GM12878 (cell line): ENCODE data around the gene BNC2. TPM values are rescaled to one million over a fixed set of nuclear protein-coding genes. Genes with fewer than 3 reads are reported as not detected.

Experiments used
- ATAC-seq: fragments of 200-7000 bp; cut with Tn5 transposase; 3 replicates; pipeline ENCODE4 v1.9.1; 2020; ENCODE audit warnings: mild to moderate bottlenecking, moderate library complexity
- BruUV-seq: library from RNA; stranded (reverse); fragments of 400-500 nt; replicated peaks from 2 replicates; lab custom pipeline; 2021; lab: Mats Ljungman, UMichigan
- CTCF ChIA-PET: fragments of 300-600 bp; sonication (Branson Sonifier 250); formaldehyde crosslinking; extraction: SDS; loops from one replicate; lab custom pipeline; 2021; ENCODE audit warnings: inconsistent platforms; lab: Yijun Ruan, JAX
- POLR2A ChIA-PET: fragments of 350-600 bp; formaldehyde crosslinking; extraction: SDS; loops from one replicate; lab custom pipeline; 2021; ENCODE audit warnings: inconsistent platforms; lab: Charles Lee
- RAD21 ChIA-PET: fragments of 300-600 bp; sonication (Branson Sonifier 250); formaldehyde crosslinking; loops from one replicate; lab custom pipeline; 2023; ENCODE audit warnings: antibody characterized with exemption; ENCODE audit not compliant: unreplicated experiment; lab: Charles Lee
- SMC1A ChIA-PET: fragments of 300-600 bp; sonication (Branson Sonifier 250); formaldehyde crosslinking; loops from one replicate; lab custom pipeline; 2023; ENCODE audit not compliant: unreplicated experiment, uncharacterized antibody; lab: Charles Lee
- DNase-seq: peaks from one replicate; pipeline ENCODE4 v3.0.0-alpha.2; 2011; ENCODE audit warnings: low read depth, low spot score
- FAIRE-seq: peaks from 3 replicates; lab custom pipeline; 2011; peaks lifted over from hg19 to GRCh38; lab: Jason Lieb, UNC
- H2AFZ ChIP-seq: 2 replicates; pipeline ENCODE4 v1.6.0; 2011; ENCODE audit warnings: low read depth, low read length, control low read depth; ENCODE audit not compliant: control insufficient read depth
- H3K27ac ChIP-seq: 2 replicates; pipeline ENCODE4 v1.5.1; 2011; ENCODE audit warnings: control low read depth; ENCODE audit not compliant: control insufficient read depth, insufficient read depth
- H3K27me3 ChIP-seq, 2 experiments: replicated peaks in 1 of 2; 2 replicates each; pipeline versions ENCODE4 v1.6.0 to v1.6.1; 2011; ENCODE audit warnings: low read length in 1 of 2; ENCODE audit not compliant: control insufficient read depth in 2 of 2, insufficient read depth in 2 of 2
- H3K36me3 ChIP-seq, 2 experiments: 2 replicates each; pipeline ENCODE4 v1.5.1; 2011; ENCODE audit warnings: low read length in 1 of 2; ENCODE audit not compliant: control insufficient read depth in 2 of 2, insufficient read depth in 2 of 2
- H3K4me1 ChIP-seq: 2 replicates; pipeline ENCODE4 v1.6.1; 2011; ENCODE audit warnings: mild to moderate bottlenecking, low read length, moderate library complexity, mixed read lengths; ENCODE audit not compliant: control insufficient read depth, insufficient read depth
- H3K4me2 ChIP-seq: 2 replicates; pipeline ENCODE4 v1.6.0; 2011; ENCODE audit warnings: control low read depth; ENCODE audit not compliant: control insufficient read depth, insufficient read depth
- H3K4me3 ChIP-seq: fragments of 200-600 bp; sonication (generic); 2 replicates; pipeline ENCODE4 v1.5.1; 2016
- H3K79me2 ChIP-seq: 2 replicates; pipeline ENCODE4 v1.6.0; 2011; ENCODE audit warnings: low read length; ENCODE audit not compliant: control insufficient read depth, insufficient read depth
- H3K9ac ChIP-seq: 2 replicates; pipeline ENCODE4 v1.8.0; 2011; ENCODE audit warnings: low read length, control low read depth, mixed read lengths; ENCODE audit not compliant: control insufficient read depth, insufficient read depth
- H3K9me3 ChIP-seq: replicated peaks from 3 replicates; pipeline ENCODE4 v1.5.1; 2011; ENCODE audit warnings: mild to moderate bottlenecking, low read length; ENCODE audit not compliant: control insufficient read depth, insufficient read depth
- H4K20me1 ChIP-seq: 2 replicates; pipeline ENCODE4 v1.6.0; 2011; ENCODE audit not compliant: control insufficient read depth, insufficient read depth
- BCL3 ChIP-seq: IDR thresholded peaks from 2 replicates; pipeline ENCODE4 v1.6.1; 2011; ENCODE audit warnings: borderline replicate concordance, low read depth, mild to moderate bottlenecking, moderate library complexity, low read length; ENCODE audit not compliant: insufficient read depth, poor library complexity, severe bottlenecking
- BMI1 ChIP-seq: fragments of 450-650 bp; IDR thresholded peaks from 2 replicates; pipeline ENCODE4 v1.6.1; 2016; ENCODE audit warnings: mild to moderate bottlenecking, moderate library complexity, borderline replicate concordance
- BRCA1 ChIP-seq: IDR thresholded peaks from 2 replicates; pipeline ENCODE4 v1.6.1; 2011; ENCODE audit warnings: low read depth, low read length, improper control_type of control experiment
- E2F8 ChIP-seq: fragments of 450-650 bp; IDR thresholded peaks from 2 replicates; pipeline ENCODE4 v1.6.1; 2018; ENCODE audit warnings: mild to moderate bottlenecking, low read depth, moderate library complexity; ENCODE audit not compliant: partially characterized antibody
- MXI1 ChIP-seq: fragments of 150-350 bp; IDR thresholded peaks from 2 replicates; pipeline ENCODE4 v1.6.1; 2011; ENCODE audit warnings: low read depth, mild to moderate bottlenecking, inconsistent platforms, low read length, improper control_type of control experiment
- NR2C2 ChIP-seq: IDR thresholded peaks from 2 replicates; pipeline ENCODE4 v1.6.1; 2011; ENCODE audit warnings: borderline replicate concordance, low read depth; ENCODE audit not compliant: control insufficient read depth, insufficient read length
- NRF1 ChIP-seq: conservative IDR thresholded peaks from 2 replicates; pipeline ENCODE4 v1.6.1; 2011; ENCODE audit warnings: mild to moderate bottlenecking, low read depth, low read length, improper control_type of control experiment
- SMC3 ChIP-seq: IDR thresholded peaks from 2 replicates; pipeline ENCODE4 v1.6.1; 2011; ENCODE audit warnings: low read length, improper control_type of control experiment, borderline replicate concordance
- TCF3 ChIP-seq: IDR thresholded peaks from 2 replicates; pipeline ENCODE4 v1.6.1; 2012; ENCODE audit warnings: low read depth, mild to moderate bottlenecking, low read length, borderline replicate concordance; ENCODE audit not compliant: insufficient read depth
- USF1 ChIP-seq: IDR thresholded peaks from 2 replicates; pipeline ENCODE4 v1.6.1; 2011; ENCODE audit warnings: borderline replicate concordance, low read depth, mild to moderate bottlenecking, moderate library complexity, mixed read lengths, low read length; ENCODE audit not compliant: insufficient read depth; ENCODE audit errors: extremely low read length
- WRNIP1 ChIP-seq: IDR thresholded peaks from 2 replicates; pipeline ENCODE4 v1.6.1; 2011; ENCODE audit warnings: low read depth, low read length, improper control_type of control experiment, borderline replicate concordance
- ZSCAN29 ChIP-seq: fragments of 450-650 bp; IDR thresholded peaks from 2 replicates; pipeline ENCODE4 v1.6.1; 2017; ENCODE audit warnings: mild to moderate bottlenecking, moderate library complexity
- WGBS: methylation state at CpG from one replicate; pipeline ENCODE4 v1.1.6; 2016; ENCODE audit warnings: low lambda C conversion rate; ENCODE audit not compliant: insufficient replicate concordance, insufficient coverage; ENCODE audit errors: missing lambda C conversion rate; 5-methylcytosine and 5-hydroxymethylcytosine counted together
- in situ Hi-C: fragments of 300-500 bp; cut with MboI; formaldehyde crosslinking; loops from 9 replicates; pipeline ENCODE4 v1.14.3; 2018; ENCODE audit warnings: mixed read lengths
- intact Hi-C: fragments of 100-400 bp; cut with micrococcal nuclease; formaldehyde crosslinking; loops from one replicate; pipeline ENCODE4 v1.14.2; 2022; ENCODE audit not compliant: unreplicated experiment
- polyA plus RNA-seq, 11 experiments: library from polyadenylated mRNA; depleted of rRNA in 4 of 11; unstranded in 6 of 11; stranded (reverse) in 5 of 11; fragments of >200 nt; fragmentation: Nextera tagmentation in 4 of 11; fragmentation: Illumina TruSeq in 1 of 11; extraction: Ambion mirVana in 4 of 11; extraction: Trizol in 1 of 11; gene quantifications; 1 replicate in 1 of 11; 2 replicates in 10 of 11; pipeline versions ENCODE4 v1.2.1 to v1.2.3, GENCODE V29; 2011 to 2016; ENCODE audit warnings: inconsistent platforms in 2 of 11, missing spikeins in 2 of 11, low read depth in 1 of 11
- total RNA-seq, 4 experiments: library from RNA; depleted of rRNA in 3 of 4; stranded (reverse); fragments of >200 nt in 3 of 4; fragmentation: Illumina TruSeq in 1 of 4; extraction: Trizol in 1 of 4; gene quantifications; 2 replicates each; pipeline versions ENCODE4 v1.2.1 to v1.2.3, GENCODE V29; 2013 to 2021
- TF ChIP-seq, protein P1 (sequence below): IDR thresholded peaks from 2 replicates; pipeline ENCODE4 v1.6.1; 2012; ENCODE audit warnings: low read depth, low read length, improper control_type of control experiment

Gene BNC2
- total and polyA plus RNA-seq, 10 of the 15 experiments (the other 5 are each of a cell fraction or from before 2014, with no cell fraction given), result 0.05 to 14.5 (median 0.26) TPM

- in situ Hi-C loops (no loop called here), intact Hi-C loops (no loop called here)
- H3K27me3 ChIP-seq, result no peaks in the 10 kb centered on the region
- FAIRE-seq (no peak), DNase-seq (no peak), ATAC-seq (no peak)
- H3K36me3 ChIP-seq, result no peaks in the 10 kb centered on the region
- SMC1A ChIA-PET, result interaction anchor here (0.6 to 1.4 kb wide), 8 partner anchors 11 to 93 kb away, joined by 3 to 4 read pairs (median 3); no protein-coding TSS in a partner anchor
- POLR2A ChIA-PET, result no interaction called here
- CTCF ChIA-PET, result interaction anchor here (0.8 to 1.4 kb wide), 3 partner anchors 10 to 58 kb away, joined by 3 to 5 read pairs (median 3); no protein-coding TSS in a partner anchor
- no peak overlapping the region for H3K4me2 ChIP-seq
- BruUV-seq, result no TSS peak
- no peak overlapping the region for H3K4me3 ChIP-seq
- no peaks in the 10 kb centered on the region for H3K79me2 ChIP-seq
- RAD21 ChIA-PET, result interaction anchor here (3.0 kb wide), 1 partner anchor 34 kb away, joined by 7 read pairs; no protein-coding TSS in a partner anchor
- no peaks in the 10 kb centered on the region for H3K9me3 ChIP-seq
- H3K4me1 ChIP-seq, result no peaks in the 10 kb centered on the region
- H4K20me1 ChIP-seq, result no peaks in the 10 kb centered on the region
- H3K27ac ChIP-seq, result no peak overlapping the region
- no peak overlapping the region for H3K9ac ChIP-seq
- WGBS, result 71% methylated on average over 8 of the region's 8 CpGs
- H2AFZ ChIP-seq, result no peak overlapping the region
- TF ChIP-seq SMC3 (no peak), USF1 (no peak), ZSCAN29 (no peak), TCF3 (no peak), NRF1 (no peak), BMI1 (no peak), NR2C2 (no peak), WRNIP1 (no peak), BRCA1 (no peak), BCL3 (no peak), E2F8 (no peak), MXI1 (no peak)
- TF ChIP-seq, protein P1, sequence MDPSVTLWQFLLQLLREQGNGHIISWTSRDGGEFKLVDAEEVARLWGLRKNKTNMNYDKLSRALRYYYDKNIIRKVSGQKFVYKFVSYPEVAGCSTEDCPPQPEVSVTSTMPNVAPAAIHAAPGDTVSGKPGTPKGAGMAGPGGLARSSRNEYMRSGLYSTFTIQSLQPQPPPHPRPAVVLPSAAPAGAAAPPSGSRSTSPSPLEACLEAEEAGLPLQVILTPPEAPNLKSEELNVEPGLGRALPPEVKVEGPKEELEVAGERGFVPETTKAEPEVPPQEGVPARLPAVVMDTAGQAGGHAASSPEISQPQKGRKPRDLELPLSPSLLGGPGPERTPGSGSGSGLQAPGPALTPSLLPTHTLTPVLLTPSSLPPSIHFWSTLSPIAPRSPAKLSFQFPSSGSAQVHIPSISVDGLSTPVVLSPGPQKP, result no peak
Observed at GRCh38 chr9:16425562-16426231, 444.8 kb downstream of the BNC2 start.
